ENCODE data around the gene CTIF. TPM values are rescaled to one million over a fixed set of nuclear protein-coding genes. Genes with fewer than 3 reads are reported as not detected.

The CTIF gene
- total and polyA plus RNA-seq, 12 donors, result 20.5 to 159 (median 57.0) TPM

DNA sequence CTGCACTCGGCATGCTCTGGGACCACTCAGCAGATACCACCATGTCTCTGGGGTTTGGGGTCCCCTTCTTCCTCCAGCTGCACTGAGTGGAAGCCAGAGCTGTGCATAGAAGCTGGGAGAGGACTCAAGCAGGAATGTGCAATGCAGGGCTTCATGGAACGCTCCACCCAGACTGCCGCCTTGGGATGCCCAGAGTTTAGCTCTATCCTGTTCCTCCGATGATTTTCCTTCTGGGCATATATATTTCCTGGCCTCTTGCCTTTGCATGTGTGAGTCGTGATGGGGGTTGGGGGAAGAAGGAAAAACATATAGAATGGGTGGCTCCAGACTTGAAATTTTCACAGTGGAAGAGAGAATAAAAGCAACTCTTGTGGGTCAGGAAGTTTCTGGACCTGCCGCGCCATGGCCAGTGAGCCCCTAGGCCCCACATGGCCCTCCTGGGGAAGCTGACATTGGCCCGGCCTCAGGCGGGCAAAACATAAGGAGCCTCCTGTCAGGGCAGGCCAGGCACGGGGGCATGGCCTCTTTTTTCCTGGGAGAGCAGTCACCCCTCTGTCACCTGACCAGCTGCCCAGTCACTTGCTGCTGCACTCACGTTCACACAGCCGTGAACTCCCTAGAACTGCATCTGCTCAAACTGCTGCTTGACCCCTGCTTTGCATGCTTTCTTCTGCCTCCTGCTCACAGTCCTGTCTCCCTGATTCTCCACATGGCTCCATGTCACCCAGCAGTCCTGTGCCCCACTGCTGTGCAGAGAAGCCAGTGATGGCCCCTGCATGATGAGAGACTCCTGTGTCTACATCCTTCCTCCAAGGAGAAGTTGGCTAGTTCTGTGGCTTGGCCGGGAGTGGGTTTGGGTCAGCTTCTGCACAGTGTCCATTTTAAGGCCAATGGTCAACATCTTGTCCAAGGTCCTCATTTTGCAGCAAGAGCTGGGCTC lies 197.8 kb downstream of the CTIF start:
- WGBS, 4 donors, result 92 to 94% (median 93%) methylated on average over 10 to 13 of the region's 13 CpGs
- no peaks in the 10 kb centered on the region for H3K27me3 ChIP-seq
- H3K27ac ChIP-seq, result no peak overlapping the region
- no peaks in the 10 kb centered on the region for H3K36me3 ChIP-seq (replicated peaks in 1 of 2)
- TF ChIP-seq, protein P1, sequence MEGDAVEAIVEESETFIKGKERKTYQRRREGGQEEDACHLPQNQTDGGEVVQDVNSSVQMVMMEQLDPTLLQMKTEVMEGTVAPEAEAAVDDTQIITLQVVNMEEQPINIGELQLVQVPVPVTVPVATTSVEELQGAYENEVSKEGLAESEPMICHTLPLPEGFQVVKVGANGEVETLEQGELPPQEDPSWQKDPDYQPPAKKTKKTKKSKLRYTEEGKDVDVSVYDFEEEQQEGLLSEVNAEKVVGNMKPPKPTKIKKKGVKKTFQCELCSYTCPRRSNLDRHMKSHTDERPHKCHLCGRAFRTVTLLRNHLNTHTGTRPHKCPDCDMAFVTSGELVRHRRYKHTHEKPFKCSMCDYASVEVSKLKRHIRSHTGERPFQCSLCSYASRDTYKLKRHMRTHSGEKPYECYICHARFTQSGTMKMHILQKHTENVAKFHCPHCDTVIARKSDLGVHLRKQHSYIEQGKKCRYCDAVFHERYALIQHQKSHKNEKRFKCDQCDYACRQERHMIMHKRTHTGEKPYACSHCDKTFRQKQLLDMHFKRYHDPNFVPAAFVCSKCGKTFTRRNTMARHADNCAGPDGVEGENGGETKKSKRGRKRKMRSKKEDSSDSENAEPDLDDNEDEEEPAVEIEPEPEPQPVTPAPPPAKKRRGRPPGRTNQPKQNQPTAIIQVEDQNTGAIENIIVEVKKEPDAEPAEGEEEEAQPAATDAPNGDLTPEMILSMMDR (IDR thresholded peaks at IDR 0.05), result no peak
- TF ChIP-seq POLR2A (IDR thresholded peaks at IDR 0.05), result no peak
- peaks cover 0 to 10% of the 10 kb centered on the region in 2 donors for H3K4me1 ChIP-seq (replicated peaks in 1 of 2)
- intact Hi-C loops (cut with DNase I), result no loop called here
- H3K4me3 ChIP-seq, result no peak overlapping the region
- H3K9me3 ChIP-seq (replicated peaks in 1 of 3), result no peaks in the 10 kb centered on the region
- no peak for DNase-seq

DNA sequence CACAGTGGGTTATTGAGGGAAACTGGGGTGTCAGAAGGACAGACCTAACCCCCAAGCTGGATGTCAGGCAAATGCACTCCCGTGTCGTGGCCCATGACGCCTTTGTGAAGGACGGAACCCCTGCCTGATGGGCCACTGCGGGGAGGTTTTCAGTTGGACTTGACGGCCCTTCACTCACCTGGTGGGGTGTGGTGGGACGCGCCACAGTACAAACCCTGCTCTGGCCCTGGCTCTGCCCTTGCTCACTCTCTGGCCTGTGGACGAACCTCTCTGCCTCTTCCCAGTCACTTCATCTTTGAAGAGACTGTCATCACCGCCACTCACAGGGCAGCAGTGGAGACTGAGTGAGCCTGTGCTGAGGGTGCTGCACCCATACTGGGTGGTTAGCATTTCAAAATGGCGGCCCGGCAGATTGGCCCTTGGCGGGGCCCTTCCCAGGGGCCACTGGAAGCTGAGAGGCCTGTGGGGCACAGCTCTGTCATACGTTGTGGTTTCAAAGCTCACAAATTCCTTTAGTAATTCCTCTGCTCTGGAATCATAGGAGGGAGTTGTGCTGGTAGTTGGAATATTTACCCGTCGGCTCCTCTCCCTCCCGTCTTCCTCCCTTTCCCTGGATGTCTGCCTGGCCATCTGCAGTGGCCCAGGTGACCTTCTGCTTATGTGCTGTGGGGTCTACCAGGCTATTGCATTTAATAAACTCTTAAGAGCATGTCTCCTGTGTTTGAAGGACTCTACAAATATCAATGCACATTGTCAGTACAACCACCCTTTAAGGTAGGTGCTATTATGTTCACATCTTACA lies 200.6 kb downstream of the CTIF start:
- intact Hi-C loops (cut with DNase I), result no loop called here
- Histone ChIP-seq H3K4me1 (replicated peaks in 1 of 2) (peaks cover 3 to 15% of the 10 kb centered on the region in 2 donors), H3K36me3 (replicated peaks in 1 of 2) (no peaks in the 10 kb centered on the region), H3K27ac (peak overlapping the region in 2 of 5 donors; percentile 4 to 25), H3K27me3 (no peaks in the 10 kb centered on the region), H3K9me3 (replicated peaks in 1 of 3) (no peaks in the 10 kb centered on the region), H3K4me3 (no peak overlapping the region)
- no peak for DNase-seq
- 80 to 95% (median 91%) methylated on average over 9 to 17 of the region's 17 CpGs for whole genome bisulfite sequencing, 4 donors
- TF ChIP-seq POLR2A (IDR thresholded peaks at IDR 0.05), result no peak
- TF ChIP-seq, protein P1 (IDR thresholded peaks at IDR 0.05), result no peak

DNA sequence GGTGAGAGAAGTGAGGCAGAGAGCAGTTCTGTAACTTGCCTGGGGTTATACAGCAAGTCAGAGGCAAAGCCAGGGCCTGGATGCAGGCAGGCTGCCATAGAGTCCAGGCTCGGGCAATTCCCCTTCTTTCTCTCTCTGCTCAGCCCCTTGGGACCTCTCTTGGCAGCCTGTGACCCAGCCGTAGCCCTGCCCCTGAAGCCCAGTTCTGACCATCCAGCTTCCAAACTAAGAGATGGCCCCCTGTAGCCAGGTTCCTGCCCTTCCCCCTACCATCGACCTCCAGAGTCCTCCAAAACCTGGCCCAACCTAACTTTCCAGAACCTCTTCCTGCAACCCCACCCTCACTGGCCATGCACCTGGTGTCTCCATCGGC lies 201.2 kb downstream of the CTIF start:
- 64 to 87% (median 83%) methylated on average over 2 to 4 of the region's 4 CpGs for WGBS, 4 donors
- Histone ChIP-seq H3K27ac (peak overlapping the region in 1 of 5 donors; percentile 4), H3K27me3 (no peaks in the 10 kb centered on the region), H3K4me3 (no peak overlapping the region), H3K36me3 (replicated peaks in 1 of 2) (no peaks in the 10 kb centered on the region), H3K9me3 (replicated peaks in 1 of 3) (no peaks in the 10 kb centered on the region), H3K4me1 (replicated peaks in 1 of 2) (peaks cover 3 to 16% of the 10 kb centered on the region in 2 donors)
- intact Hi-C loops (cut with DNase I), result no loop called here
- TF ChIP-seq, protein P1 (IDR thresholded peaks at IDR 0.05), result no peak
- no peak for TF ChIP-seq POLR2A (IDR thresholded peaks at IDR 0.05)
- DNase-seq, result no peak

DNA sequence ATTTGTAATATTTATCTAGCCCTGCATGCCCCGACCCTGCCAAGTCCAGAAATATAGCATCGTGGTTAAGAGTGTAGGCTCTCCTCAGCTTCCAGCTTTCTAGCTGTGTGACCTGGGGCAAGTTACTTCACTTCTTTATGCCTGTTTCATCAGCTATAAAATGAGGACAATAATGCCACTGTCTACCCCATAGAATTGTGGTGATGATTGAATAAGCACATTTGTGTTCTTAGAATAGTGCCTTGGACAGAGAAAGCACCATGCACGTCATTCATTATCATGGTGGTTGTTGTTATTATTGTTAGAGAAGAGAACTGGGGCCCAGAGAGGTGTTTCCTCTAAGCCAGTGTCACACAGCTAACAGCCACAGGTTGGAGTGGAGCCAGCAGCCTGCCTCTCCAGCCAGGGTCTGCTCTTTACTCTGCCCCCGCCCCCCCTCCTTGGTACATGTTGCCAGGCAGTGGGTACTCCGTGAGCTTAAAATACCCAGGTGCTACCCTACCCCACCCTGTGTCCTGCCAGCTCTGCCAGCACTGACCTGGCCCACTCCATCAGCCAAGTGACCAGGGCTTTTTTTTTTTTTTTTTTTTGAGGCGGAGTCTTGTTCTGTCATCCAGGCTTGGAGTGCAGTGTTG lies 202.1 kb downstream of the CTIF start:
- Histone ChIP-seq H3K27ac (peak overlapping the region in 1 of 5 donors; percentile 44), H3K9me3 (replicated peaks in 1 of 3) (no peaks in the 10 kb centered on the region), H3K4me3 (no peak overlapping the region), H3K27me3 (no peaks in the 10 kb centered on the region), H3K4me1 (replicated peaks in 1 of 2) (peaks cover 3 to 16% of the 10 kb centered on the region in 2 donors), H3K36me3 (replicated peaks in 1 of 2) (no peaks in the 10 kb centered on the region)
- WGBS, 4 donors, result 89 to 92% (median 90%) methylated on average over 4 to 6 of the region's 6 CpGs
- no peak for DNase-seq
- TF ChIP-seq, protein P1 (IDR thresholded peaks at IDR 0.05), result no peak
- TF ChIP-seq POLR2A (IDR thresholded peaks at IDR 0.05), result no peak
- intact Hi-C loops (cut with DNase I), result no loop called here
